ENCODE data around the gene CGB2. TPM values are rescaled to one million over a fixed set of nuclear protein-coding genes. Genes with fewer than 3 reads are reported as not detected.

Gene CGB2
- total and polyA plus RNA-seq, 10 donors = not detected

- Histone ChIP-seq H3K36me3 (peaks cover 0 to 21% (median 18%) of the 10 kb centered on the region in 6 donors), H3K27ac (no peak overlapping the region), H3K27me3 (replicated peaks in 1 of 7) (peaks cover 0 to 34% (median 7%) of the 10 kb centered on the region in 7 donors), H3K9me3 (no peaks in the 10 kb centered on the region), H3K4me3 (peak overlapping the region; percentile 22 to 77 (median 52)), H3K4me1 (peaks cover 4 to 32% (median 25%) of the 10 kb centered on the region in 6 donors)
- TF ChIP-seq POLR2A (IDR thresholded peaks at IDR 0.05) = no peak
- no peak for TF ChIP-seq CTCF (IDR thresholded peaks at IDR 0.05 in 8 of 11, conservative IDR thresholded peaks at IDR 0.05 in 3 of 11)
- TF ChIP-seq POLR2AphosphoS5 (IDR thresholded peaks at IDR 0.05) = peak in 1 of 3 donors; percentile 22
- 7 to 44% (median 19%) methylated on average over 19 to 41 of the region's 41 CpGs for WGBS, 5 donors
- peak; percentile 88 for DNase-seq
- intact Hi-C loops (cut with DNase I; ENCODE audit: low total_unique reads) = no loop called here
These were observed 12.3 kb upstream of the CGB2 start for GRCh38 chr19:49019242-49019932.

GRCh38 chr19:49020342-49020741 lies 11.3 kb upstream of the CGB2 start:
- H3K4me3 ChIP-seq = no peak overlapping the region
- intact Hi-C loops (cut with DNase I; ENCODE audit: low total_unique reads) = no loop called here
- WGBS, 5 donors = 75 to 91% (median 88%) methylated on average over 11 of the region's 11 CpGs
- no peak for DNase-seq
- peaks cover 0 to 34% (median 7%) of the 10 kb centered on the region in 7 donors for H3K27me3 ChIP-seq (replicated peaks in 1 of 7)
- no peaks in the 10 kb centered on the region for H3K9me3 ChIP-seq
- no peak overlapping the region for H3K27ac ChIP-seq
- H3K36me3 ChIP-seq = peaks cover 0 to 11% (median 10%) of the 10 kb centered on the region in 6 donors
- peaks cover 4 to 32% (median 25%) of the 10 kb centered on the region in 6 donors for H3K4me1 ChIP-seq
- TF ChIP-seq POLR2AphosphoS5 (IDR thresholded peaks at IDR 0.05) (no peak), CTCF (IDR thresholded peaks at IDR 0.05 in 8 of 11, conservative IDR thresholded peaks at IDR 0.05 in 3 of 11) (no peak), POLR2A (IDR thresholded peaks at IDR 0.05) (no peak)

GRCh38 chr19:49020931-49021895 lies 10.5 kb upstream of the CGB2 start:
- DNase-seq = no peak
- 35 to 45% (median 40%) methylated on average over 16 of the region's 16 CpGs for WGBS, 5 donors
- no peak for TF ChIP-seq POLR2A (IDR thresholded peaks at IDR 0.05)
- TF ChIP-seq CTCF (IDR thresholded peaks at IDR 0.05 in 8 of 11, conservative IDR thresholded peaks at IDR 0.05 in 3 of 11) = no peak
- no peak for TF ChIP-seq POLR2AphosphoS5 (IDR thresholded peaks at IDR 0.05)
- Histone ChIP-seq H3K27me3 (replicated peaks in 1 of 7) (peaks cover 0 to 34% (median 7%) of the 10 kb centered on the region in 7 donors), H3K4me3 (no peak overlapping the region), H3K4me1 (peaks cover 4 to 32% (median 25%) of the 10 kb centered on the region in 6 donors), H3K36me3 (peaks cover 0 to 3% (median 1%) of the 10 kb centered on the region in 6 donors), H3K27ac (no peak overlapping the region), H3K9me3 (no peaks in the 10 kb centered on the region)
- intact Hi-C loops (cut with DNase I; ENCODE audit: low total_unique reads) = no loop called here
